HuH-7.5 (cell line): ENCODE data around the gene SLC4A9.

ENCODE experiments used
- DNase-seq: peaks from one replicate; pipeline ENCODE4 v3.0.0; 2011; ENCODE audit warnings: low spot score

The SLC4A9 gene

DNA sequence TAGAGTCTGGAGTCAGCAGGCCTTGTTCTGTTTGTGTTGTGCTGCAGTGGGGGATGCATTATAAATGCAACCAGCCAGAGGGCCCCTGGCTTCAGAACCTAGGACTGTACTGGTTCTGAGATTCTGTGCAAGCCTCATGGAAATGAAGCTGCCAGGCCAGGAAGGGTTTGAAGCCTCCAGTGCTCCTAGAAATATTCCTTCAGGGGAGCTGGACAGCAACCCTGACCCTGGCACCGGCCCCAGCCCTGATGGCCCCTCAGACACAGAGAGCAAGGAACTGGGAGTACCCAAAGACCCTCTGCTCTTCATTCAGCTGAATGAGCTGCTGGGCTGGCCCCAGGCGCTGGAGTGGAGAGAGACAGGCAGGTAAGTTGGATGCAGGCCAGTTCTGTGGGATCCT lies at the start of gene SLC4A9:
Gene SLC4A9, plus strand, starts transcription at position 94 of the 400 bp plus-strand sequence. Its CDS starts 43 bp downstream, at position 137.
- no peak for DNase-seq

GRCh38 chr5:140310434-140310833 lies 49.6 kb upstream of the SLC4A9 start:
- no peak for DNase-seq

DNA sequence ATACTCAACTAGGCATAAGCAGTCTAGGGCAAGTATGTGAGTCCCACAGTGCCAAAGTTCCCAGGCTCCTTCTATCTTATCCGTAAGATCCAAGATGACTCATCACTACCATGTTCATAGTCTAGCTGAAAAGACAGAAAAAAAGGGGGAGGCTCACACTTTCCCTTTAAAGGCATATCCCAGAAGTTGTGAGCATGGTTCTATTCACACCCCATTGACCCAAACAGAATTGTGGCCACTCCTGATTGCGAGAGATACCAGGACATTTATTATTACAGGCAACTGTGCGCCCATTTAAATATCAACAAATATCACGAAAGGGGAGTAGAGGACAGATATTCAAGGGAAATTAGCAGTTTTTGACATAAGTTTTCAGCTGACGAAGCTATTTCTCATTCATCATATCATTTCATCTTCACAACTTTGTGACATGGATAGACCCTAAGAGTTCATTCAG lies 49.0 kb upstream of the SLC4A9 start:
- DNase-seq = no peak

- no peak for DNase-seq
Observed at GRCh38 chr5:140312067-140312790, 47.8 kb upstream of the SLC4A9 start.

GRCh38 chr5:140312791-140313189 lies 47.2 kb upstream of the SLC4A9 start:
- no peak for DNase-seq

- DNase-seq = no peak
Observed at GRCh38 chr5:140317859-140318258, 42.1 kb upstream of the SLC4A9 start.

GRCh38 chr5:140318792-140319191 lies 41.2 kb upstream of the SLC4A9 start:
- no peak for DNase-seq

DNA sequence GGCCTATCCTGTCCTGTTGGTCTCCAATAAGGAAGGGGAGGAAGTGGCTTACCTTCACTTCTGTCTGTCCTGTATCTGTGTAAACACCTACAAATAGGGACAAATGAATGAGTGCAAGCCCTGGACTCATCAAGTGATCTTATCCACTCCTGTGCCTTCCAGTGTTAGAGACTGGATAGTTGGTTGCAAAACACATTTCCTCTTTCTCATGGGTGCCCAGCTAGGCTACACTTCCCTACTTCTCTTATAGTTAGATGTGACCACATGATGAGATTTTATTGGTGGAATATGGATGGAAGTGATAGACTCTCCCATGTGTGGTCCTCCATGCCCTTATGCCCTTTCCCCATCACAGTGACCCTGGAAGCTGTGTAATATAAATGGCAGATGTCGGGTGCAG lies 40.2 kb upstream of the SLC4A9 start:
- no peak for DNase-seq

DNA sequence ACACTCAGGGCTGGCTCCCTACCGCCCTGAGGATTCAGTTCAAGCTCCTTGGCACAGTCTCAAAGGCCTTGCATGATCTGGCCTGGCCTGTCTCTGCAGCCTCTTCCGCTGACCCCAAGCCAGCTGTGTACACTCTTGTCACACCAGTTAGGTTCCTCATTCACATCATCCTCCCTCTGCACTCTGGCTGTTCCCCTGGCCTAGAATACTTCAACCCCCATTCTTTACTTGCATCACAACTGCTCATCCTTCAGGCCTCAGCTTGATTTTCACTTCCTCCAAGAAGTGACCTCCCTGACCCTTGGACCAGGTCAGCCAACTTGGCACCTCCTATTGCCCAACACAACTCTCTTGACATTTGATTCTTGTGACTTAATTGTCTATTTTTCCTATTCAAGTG lies 38.2 kb upstream of the SLC4A9 start:
- DNase-seq = no peak

GRCh38 chr5:140322751-140323731 lies 37.0 kb upstream of the SLC4A9 start:
- no peak for DNase-seq

GRCh38 chr5:140324041-140324600 lies 35.9 kb upstream of the SLC4A9 start:
- no peak for DNase-seq

- no peak for DNase-seq
Observed at GRCh38 chr5:140324617-140325241, 35.3 kb upstream of the SLC4A9 start.

DNA sequence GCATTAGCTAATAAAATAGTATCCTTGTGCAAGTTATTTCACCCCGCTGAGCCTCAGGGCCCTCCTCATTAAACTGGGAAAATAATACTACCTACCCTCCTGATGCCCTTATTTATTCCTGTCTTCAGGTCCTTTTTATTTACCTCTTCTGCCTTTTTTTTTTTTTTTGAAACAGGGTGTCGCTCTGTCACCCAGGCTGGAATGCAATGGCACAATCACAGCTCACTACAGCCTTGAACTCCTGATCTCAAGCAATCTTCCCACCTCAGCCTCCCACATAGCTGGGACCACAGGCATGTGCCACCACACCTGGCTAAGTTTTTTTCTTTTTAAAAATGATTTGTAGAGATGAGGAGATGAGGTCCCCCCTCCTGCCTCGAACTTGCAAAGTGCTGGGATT lies 34.5 kb upstream of the SLC4A9 start:
- no peak for DNase-seq

DNA sequence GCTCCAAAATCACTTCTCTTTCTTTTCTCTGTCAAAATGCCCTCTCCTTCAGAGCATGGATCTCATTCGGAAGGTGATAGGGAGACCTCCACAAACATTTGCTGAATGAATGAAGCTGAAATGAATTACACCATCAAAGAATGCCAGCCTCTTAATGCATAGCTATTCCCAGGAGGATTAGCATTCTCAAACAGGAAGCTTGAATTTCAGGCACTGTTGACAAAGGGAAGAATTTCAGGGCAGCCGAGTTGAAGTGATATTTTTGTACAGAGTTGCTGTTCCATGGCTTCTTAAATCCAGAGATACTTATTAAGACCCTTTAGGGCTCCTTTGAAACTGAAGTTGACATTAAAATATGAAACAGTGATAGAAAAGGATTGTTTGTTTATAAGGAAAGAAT lies 32.4 kb upstream of the SLC4A9 start:
- no peak for DNase-seq

DNA sequence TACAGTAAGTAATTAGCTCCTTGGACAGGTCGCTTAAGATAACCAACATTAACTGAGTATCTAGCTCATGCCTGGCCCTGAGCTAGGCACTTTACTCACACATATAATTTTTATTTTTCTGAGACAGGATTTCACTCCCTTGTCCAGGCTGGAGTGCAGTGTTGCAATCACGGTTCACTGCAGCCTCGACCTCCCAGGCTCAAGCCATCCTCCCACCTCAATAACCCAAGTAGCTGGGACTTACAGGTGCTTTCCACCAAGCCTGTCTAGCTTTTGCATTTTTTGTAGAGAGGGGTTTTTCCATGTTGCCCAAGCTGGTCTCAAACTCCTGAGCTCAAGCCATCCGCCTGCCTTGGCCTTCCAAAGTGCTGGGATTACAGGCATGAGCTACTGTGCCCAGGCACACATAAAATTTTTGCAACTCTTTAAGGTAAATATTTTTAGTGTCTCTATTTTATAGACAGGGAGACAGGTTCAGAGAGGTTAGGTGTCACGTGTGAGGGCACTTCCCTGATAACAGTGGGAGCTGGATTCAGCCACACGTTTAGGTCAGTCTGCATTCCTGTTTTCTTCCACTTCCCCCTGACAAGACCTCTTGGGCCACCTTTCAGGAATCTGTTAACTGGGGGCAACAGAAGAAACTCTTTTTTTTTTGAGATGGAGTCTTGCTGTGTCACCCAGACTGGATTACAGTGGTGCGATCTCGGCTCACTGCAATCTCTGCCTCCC lies 31.8 kb upstream of the SLC4A9 start:
- DNase-seq = no peak

GRCh38 chr5:140329739-140330481 lies 30.1 kb upstream of the SLC4A9 start:
- DNase-seq = no peak

GRCh38 chr5:140331638-140332037 lies 28.4 kb upstream of the SLC4A9 start:
- no peak for DNase-seq

DNA sequence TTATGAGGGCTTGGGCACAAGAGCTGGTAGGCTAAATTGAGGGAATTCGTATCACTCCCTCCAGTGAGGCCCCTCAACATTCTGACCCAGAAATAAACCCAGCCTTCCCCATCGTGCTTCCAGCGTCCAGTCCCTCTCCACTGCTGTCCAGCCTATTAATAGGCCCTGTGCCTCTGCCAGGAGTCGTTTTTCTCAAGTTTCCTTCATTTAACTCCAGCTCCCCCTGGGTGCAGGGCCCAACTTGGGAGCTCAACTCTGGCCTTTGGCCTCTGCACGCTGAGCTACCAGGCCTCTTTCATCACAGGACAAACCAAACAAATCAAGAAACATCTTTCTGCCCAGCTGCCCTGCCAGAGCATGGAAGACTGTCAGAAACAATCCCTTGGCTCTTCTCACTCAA lies 23.6 kb upstream of the SLC4A9 start:
- no peak for DNase-seq

DNA sequence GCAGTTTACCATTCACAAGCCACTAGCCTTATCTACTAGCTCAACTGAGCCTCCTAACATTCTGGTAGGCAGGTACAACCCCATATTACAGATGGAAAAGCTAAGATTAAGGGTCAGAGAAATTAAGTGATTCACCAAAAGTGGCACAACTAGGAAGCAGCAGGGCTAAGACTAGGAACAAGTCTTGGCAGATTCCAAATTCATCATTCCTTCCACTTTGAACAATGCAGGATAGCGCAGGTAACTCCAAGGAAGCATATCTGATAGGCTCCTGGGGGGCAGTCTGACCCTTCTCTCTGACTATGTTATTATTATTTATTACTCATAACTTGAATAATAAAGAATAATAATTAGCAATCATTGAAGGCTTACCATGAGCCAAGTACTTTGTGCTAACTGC lies 22.1 kb upstream of the SLC4A9 start:
- no peak for DNase-seq

DNA sequence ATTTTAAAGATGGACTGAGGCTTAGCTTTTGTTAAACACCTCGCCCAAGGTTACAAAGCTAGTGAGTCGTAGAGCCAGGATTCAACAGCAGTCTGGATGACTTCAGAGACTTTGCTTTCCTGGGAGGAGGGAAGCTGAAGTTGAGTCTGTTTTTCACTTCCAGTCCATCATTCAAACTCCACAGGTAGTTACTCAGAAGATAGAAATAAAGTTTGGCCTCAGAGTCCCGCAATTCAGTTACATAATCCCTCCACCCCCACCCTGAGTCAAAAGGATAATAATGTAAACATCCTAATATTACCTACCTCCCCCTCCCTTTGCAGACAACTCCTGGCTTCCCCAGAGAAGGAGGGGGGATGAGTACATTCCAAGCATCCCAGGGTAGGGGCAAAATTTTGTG lies 21.7 kb upstream of the SLC4A9 start:
- DNase-seq = no peak

- no peak for DNase-seq
Observed at GRCh38 chr5:140338908-140339307, 21.1 kb upstream of the SLC4A9 start.
